ENCODE data around the gene ANKRD39.

The ANKRD39 gene

GRCh38 chr2:96798733-96799622 is 58.8 kb downstream of the ANKRD39 start:
- DNase-seq (ENCODE audit: insufficient read length, low spot score) (no peak), FAIRE-seq (no peak)

More at GRCh38 chr2:96798733-96799622, 58.8 kb downstream of the ANKRD39 start:
- TF ChIP-seq TAF1 (IDR thresholded peaks at IDR 0.05; ENCODE audit: low read depth, low read length) (no peak), POU2F2 (IDR thresholded peaks at IDR 0.05; ENCODE audit: low read depth, low read length) (no peak), PAX5 (IDR thresholded peaks at IDR 0.05; ENCODE audit: insufficient read depth, low read length, severe bottlenecking) (no peak), POLR2AphosphoS5 (IDR thresholded peaks at IDR 0.05; ENCODE audit: low read depth, low read length) (no peak), POLR2A (IDR thresholded peaks at IDR 0.05; ENCODE audit: low read depth, low read length) (no peak), SPI1 (IDR thresholded peaks at IDR 0.05; ENCODE audit: low read depth, low read length) (no peak)

All from GM12891 (cell line).